ENCODE data around the gene CBLC. TPM values are rescaled to one million over a fixed set of nuclear protein-coding genes. Genes with fewer than 3 reads are reported as not detected.
A peak's percentile ranks its signal among the peaks of the same experiment; 100 is the strongest.

The CBLC gene
- polyA plus RNA-seq, 1 experiment: not detected

- Histone ChIP-seq H3K4me3 (ENCODE audit: low read depth, low read length) (no peak overlapping the region), H3K27me3 (ENCODE audit: control insufficient read depth, insufficient read depth, low read length) (peaks cover 3% of the 10 kb centered on the region), H3K9me3 (ENCODE audit: control insufficient read depth, insufficient read depth, low read length) (peaks cover 6% of the 10 kb centered on the region), H3K27ac (ENCODE audit: low read depth, low read length) (no peak overlapping the region)
- POLR2A ChIA-PET: no interaction called here
- DNase-seq (ENCODE audit: low read depth, low spot score): no peak
- no peak for TF ChIP-seq CTCF (IDR thresholded peaks at IDR 0.05; ENCODE audit: low read depth, low read length)
- CTCF ChIA-PET: interaction anchor here (0.8 to 1.6 kb wide), 5 partner anchors 9 to 233 kb away, joined by 3 to 5 read pairs (median 3); no protein-coding TSS in a partner anchor
These were observed 26.0 kb downstream of the CBLC start for GRCh38 chr19:44803442-44804428.

GRCh38 chr19:44806291-44806690, 28.6 kb downstream of the CBLC start:
- CTCF ChIA-PET: interaction anchor here (0.6 to 1.8 kb wide), 4 partner anchors 22 to 40 kb away, joined by 3 to 7 read pairs (median 6); partner anchors contain the start of gene NECTIN2

GRCh38 chr19:44807162-44807561, 29.5 kb downstream of the CBLC start:
- Histone ChIP-seq H3K9me3 (ENCODE audit: control insufficient read depth, insufficient read depth, low read length) (peaks cover 6% of the 10 kb centered on the region), H3K27me3 (ENCODE audit: control insufficient read depth, insufficient read depth, low read length) (peaks cover 3% of the 10 kb centered on the region), H3K4me3 (ENCODE audit: low read depth, low read length) (no peak overlapping the region), H3K27ac (ENCODE audit: low read depth, low read length) (no peak overlapping the region)
- CTCF ChIA-PET: interaction anchor here (0.8 to 3.3 kb wide), 8 partner anchors 8 to 237 kb away, joined by 4 to 20 read pairs (median 6); partner anchors contain the start of gene NECTIN2
- POLR2A ChIA-PET: no interaction called here
- no peak for DNase-seq (ENCODE audit: low read depth, low spot score)
- TF ChIP-seq CTCF (IDR thresholded peaks at IDR 0.05; ENCODE audit: low read depth, low read length): no peak

More at GRCh38 chr19:44806291-44806690, 28.6 kb downstream of the CBLC start:
- peaks cover 6% of the 10 kb centered on the region for H3K9me3 ChIP-seq (ENCODE audit: control insufficient read depth, insufficient read depth, low read length)
- no peak for DNase-seq (ENCODE audit: low read depth, low spot score)
- POLR2A ChIA-PET: interaction anchor here (1.0 kb wide), 1 partner anchor 35 kb away, joined by 4 read pairs; no protein-coding TSS in a partner anchor
- no peak overlapping the region for H3K4me3 ChIP-seq (ENCODE audit: low read depth, low read length)
- no peak overlapping the region for H3K27ac ChIP-seq (ENCODE audit: low read depth, low read length)
- TF ChIP-seq CTCF (IDR thresholded peaks at IDR 0.05; ENCODE audit: low read depth, low read length): no peak
- H3K27me3 ChIP-seq (ENCODE audit: control insufficient read depth, insufficient read depth, low read length): peaks cover 3% of the 10 kb centered on the region

GRCh38 chr19:44807652-44808462, 30.2 kb downstream of the CBLC start:
- H3K27ac ChIP-seq (ENCODE audit: low read depth, low read length): no peak overlapping the region
- H3K4me3 ChIP-seq (ENCODE audit: low read depth, low read length): no peak overlapping the region
- H3K27me3 ChIP-seq (ENCODE audit: control insufficient read depth, insufficient read depth, low read length): peaks cover 3% of the 10 kb centered on the region
- CTCF ChIA-PET: interaction anchor here (0.5 to 3.3 kb wide), 11 partner anchors 9 to 237 kb away, joined by 3 to 20 read pairs (median 5); partner anchors contain the start of gene NECTIN2
- DNase-seq (ENCODE audit: low read depth, low spot score): no peak
- peaks cover 6% of the 10 kb centered on the region for H3K9me3 ChIP-seq (ENCODE audit: control insufficient read depth, insufficient read depth, low read length)
- peak; percentile 53 for TF ChIP-seq CTCF (IDR thresholded peaks at IDR 0.05; ENCODE audit: low read depth, low read length)
- POLR2A ChIA-PET: interaction anchor here (0.6 to 1.7 kb wide), 3 partner anchors 9 to 192 kb away, joined by 3 to 5 read pairs (median 3); no protein-coding TSS in a partner anchor
